GM12878 (cell line): ENCODE data around the gene OSGEPL1. TPM values are rescaled to one million over a fixed set of nuclear protein-coding genes. Genes with fewer than 3 reads are reported as not detected.

Source experiments
- ATAC-seq: fragments of 200-7000 bp; cut with Tn5 transposase; 3 replicates; pipeline ENCODE4 v1.9.1; 2020; ENCODE audit warnings: mild to moderate bottlenecking, moderate library complexity
- BruUV-seq: library from RNA; stranded (reverse); fragments of 400-500 nt; replicated peaks from 2 replicates; lab custom pipeline; 2021; lab: Mats Ljungman, UMichigan
- CTCF ChIA-PET: fragments of 300-600 bp; sonication (Branson Sonifier 250); formaldehyde crosslinking; extraction: SDS; loops from one replicate; lab custom pipeline; 2021; ENCODE audit warnings: inconsistent platforms; lab: Yijun Ruan, JAX
- POLR2A ChIA-PET: fragments of 350-600 bp; formaldehyde crosslinking; extraction: SDS; loops from one replicate; lab custom pipeline; 2021; ENCODE audit warnings: inconsistent platforms; lab: Charles Lee
- RAD21 ChIA-PET: fragments of 300-600 bp; sonication (Branson Sonifier 250); formaldehyde crosslinking; loops from one replicate; lab custom pipeline; 2023; ENCODE audit warnings: antibody characterized with exemption; ENCODE audit not compliant: unreplicated experiment; lab: Charles Lee
- SMC1A ChIA-PET: fragments of 300-600 bp; sonication (Branson Sonifier 250); formaldehyde crosslinking; loops from one replicate; lab custom pipeline; 2023; ENCODE audit not compliant: unreplicated experiment, uncharacterized antibody; lab: Charles Lee
- DNase-seq: peaks from one replicate; pipeline ENCODE4 v3.0.0-alpha.2; 2011; ENCODE audit warnings: low read depth, low spot score
- FAIRE-seq: peaks from 3 replicates; lab custom pipeline; 2011; peaks lifted over from hg19 to GRCh38; lab: Jason Lieb, UNC
- H2AFZ ChIP-seq: 2 replicates; pipeline ENCODE4 v1.6.0; 2011; ENCODE audit warnings: low read depth, low read length, control low read depth; ENCODE audit not compliant: control insufficient read depth
- H3K27ac ChIP-seq: 2 replicates; pipeline ENCODE4 v1.5.1; 2011; ENCODE audit warnings: control low read depth; ENCODE audit not compliant: control insufficient read depth, insufficient read depth
- H3K27me3 ChIP-seq, 2 experiments: replicated peaks in 1 of 2; 2 replicates each; pipeline versions ENCODE4 v1.6.0 to v1.6.1; 2011; ENCODE audit warnings: low read length in 1 of 2; ENCODE audit not compliant: control insufficient read depth in 2 of 2, insufficient read depth in 2 of 2
- H3K36me3 ChIP-seq, 2 experiments: 2 replicates each; pipeline ENCODE4 v1.5.1; 2011; ENCODE audit warnings: low read length in 1 of 2; ENCODE audit not compliant: control insufficient read depth in 2 of 2, insufficient read depth in 2 of 2
- H3K4me1 ChIP-seq: 2 replicates; pipeline ENCODE4 v1.6.1; 2011; ENCODE audit warnings: mild to moderate bottlenecking, low read length, moderate library complexity, mixed read lengths; ENCODE audit not compliant: control insufficient read depth, insufficient read depth
- H3K4me2 ChIP-seq: 2 replicates; pipeline ENCODE4 v1.6.0; 2011; ENCODE audit warnings: control low read depth; ENCODE audit not compliant: control insufficient read depth, insufficient read depth
- H3K4me3 ChIP-seq: fragments of 200-600 bp; sonication (generic); 2 replicates; pipeline ENCODE4 v1.5.1; 2016
- H3K79me2 ChIP-seq: 2 replicates; pipeline ENCODE4 v1.6.0; 2011; ENCODE audit warnings: low read length; ENCODE audit not compliant: control insufficient read depth, insufficient read depth
- H3K9ac ChIP-seq: 2 replicates; pipeline ENCODE4 v1.8.0; 2011; ENCODE audit warnings: low read length, control low read depth, mixed read lengths; ENCODE audit not compliant: control insufficient read depth, insufficient read depth
- H3K9me3 ChIP-seq: replicated peaks from 3 replicates; pipeline ENCODE4 v1.5.1; 2011; ENCODE audit warnings: mild to moderate bottlenecking, low read length; ENCODE audit not compliant: control insufficient read depth, insufficient read depth
- H4K20me1 ChIP-seq: 2 replicates; pipeline ENCODE4 v1.6.0; 2011; ENCODE audit not compliant: control insufficient read depth, insufficient read depth
- CBX3 ChIP-seq: fragments of 200-600 bp; sonication (generic); IDR thresholded peaks from 2 replicates; pipeline ENCODE4 v1.6.1; 2016; ENCODE audit warnings: low read depth, borderline replicate concordance
- FOXK2 ChIP-seq: fragments of 450-650 bp; IDR thresholded peaks from 2 replicates; pipeline ENCODE4 v1.6.1; 2017; ENCODE audit warnings: mild to moderate bottlenecking, moderate library complexity
- FOXM1 ChIP-seq: IDR thresholded peaks from 2 replicates; pipeline ENCODE4 v1.6.1; 2012; ENCODE audit warnings: low read depth, mild to moderate bottlenecking, inconsistent platforms, low read length, moderate library complexity
- IKZF2 ChIP-seq, 2 experiments: fragments of 450-650 bp; IDR thresholded peaks; 2 replicates each; pipeline ENCODE4 v1.6.1; 2017; ENCODE audit warnings: mild to moderate bottlenecking in 2 of 2, moderate library complexity in 2 of 2
- MXI1 ChIP-seq: fragments of 150-350 bp; IDR thresholded peaks from 2 replicates; pipeline ENCODE4 v1.6.1; 2011; ENCODE audit warnings: low read depth, mild to moderate bottlenecking, inconsistent platforms, low read length, improper control_type of control experiment
- NR2C1 ChIP-seq: fragments of 450-650 bp; IDR thresholded peaks from 2 replicates; pipeline ENCODE4 v1.6.1; 2017; ENCODE audit warnings: antibody characterized with exemption, mild to moderate bottlenecking, moderate library complexity
- PKNOX1 ChIP-seq: fragments of 450-650 bp; IDR thresholded peaks from 2 replicates; pipeline ENCODE4 v1.6.1; 2016; ENCODE audit warnings: mild to moderate bottlenecking
- RAD51 ChIP-seq: fragments of 450-650 bp; IDR thresholded peaks from 2 replicates; pipeline ENCODE4 v1.6.1; 2016; ENCODE audit warnings: moderate library complexity, mild to moderate bottlenecking, inconsistent platforms
- RELA ChIP-seq: fragments of 450-650 bp; IDR thresholded peaks from 2 replicates; pipeline ENCODE4 v1.8.0; 2014; ENCODE audit warnings: borderline replicate concordance; ENCODE audit not compliant: partially characterized antibody
- SMAD5 ChIP-seq: IDR thresholded peaks from 2 replicates; pipeline ENCODE4 v1.6.1; 2016; ENCODE audit warnings: antibody characterized with exemption, low read depth
- SPI1 ChIP-seq: IDR thresholded peaks from 2 replicates; pipeline ENCODE4 v1.6.1; 2011; ENCODE audit warnings: low read depth, mild to moderate bottlenecking, low read length, moderate library complexity, borderline replicate concordance; ENCODE audit not compliant: insufficient read depth
- SREBF1 ChIP-seq: IDR thresholded peaks from 2 replicates; pipeline ENCODE4 v1.6.1; 2012; ENCODE audit warnings: mild to moderate bottlenecking, low read length
- SUZ12 ChIP-seq: fragments of 200-600 bp; sonication (generic); IDR thresholded peaks from one replicate; pipeline ENCODE4 v1.6.1; 2018; ENCODE audit warnings: antibody characterized with exemption, mild to moderate bottlenecking; ENCODE audit not compliant: unreplicated experiment
- TCF3 ChIP-seq: IDR thresholded peaks from 2 replicates; pipeline ENCODE4 v1.6.1; 2012; ENCODE audit warnings: low read depth, mild to moderate bottlenecking, low read length, borderline replicate concordance; ENCODE audit not compliant: insufficient read depth
- TCF7 ChIP-seq: IDR thresholded peaks from 2 replicates; pipeline ENCODE4 v1.6.1; 2014; ENCODE audit warnings: antibody characterized with exemption, borderline replicate concordance
- USF2 ChIP-seq: IDR thresholded peaks from 2 replicates; pipeline ENCODE4 v1.6.1; 2011; ENCODE audit warnings: low read depth, low read length, improper control_type of control experiment, borderline replicate concordance
- YY1 ChIP-seq: IDR thresholded peaks from 2 replicates; pipeline ENCODE4 v1.6.1; 2011; ENCODE audit warnings: low read depth, mild to moderate bottlenecking, low read length
- ZNF217 ChIP-seq: fragments of 450-650 bp; IDR thresholded peaks from 2 replicates; pipeline ENCODE4 v1.6.1; 2017; ENCODE audit warnings: antibody characterized with exemption, mild to moderate bottlenecking
- WGBS: methylation state at CpG from one replicate; pipeline ENCODE4 v1.1.6; 2016; ENCODE audit warnings: low lambda C conversion rate; ENCODE audit not compliant: insufficient replicate concordance, insufficient coverage; ENCODE audit errors: missing lambda C conversion rate; 5-methylcytosine and 5-hydroxymethylcytosine counted together
- in situ Hi-C: fragments of 300-500 bp; cut with MboI; formaldehyde crosslinking; loops from 9 replicates; pipeline ENCODE4 v1.14.3; 2018; ENCODE audit warnings: mixed read lengths
- intact Hi-C: fragments of 100-400 bp; cut with micrococcal nuclease; formaldehyde crosslinking; loops from one replicate; pipeline ENCODE4 v1.14.2; 2022; ENCODE audit not compliant: unreplicated experiment
- polyA plus RNA-seq, 11 experiments: library from polyadenylated mRNA; depleted of rRNA in 4 of 11; unstranded in 6 of 11; stranded (reverse) in 5 of 11; fragments of >200 nt; fragmentation: Nextera tagmentation in 4 of 11; fragmentation: Illumina TruSeq in 1 of 11; extraction: Ambion mirVana in 4 of 11; extraction: Trizol in 1 of 11; gene quantifications; 1 replicate in 1 of 11; 2 replicates in 10 of 11; pipeline versions ENCODE4 v1.2.1 to v1.2.3, GENCODE V29; 2011 to 2016; ENCODE audit warnings: inconsistent platforms in 2 of 11, missing spikeins in 2 of 11, low read depth in 1 of 11
- total RNA-seq, 4 experiments: library from RNA; depleted of rRNA in 3 of 4; stranded (reverse); fragments of >200 nt in 3 of 4; fragmentation: Illumina TruSeq in 1 of 4; extraction: Trizol in 1 of 4; gene quantifications; 2 replicates each; pipeline versions ENCODE4 v1.2.1 to v1.2.3, GENCODE V29; 2013 to 2021
- TF ChIP-seq, protein P1 (sequence below): fragments of 450-650 bp; IDR thresholded peaks from 2 replicates; pipeline ENCODE4 v1.6.1; 2018; ENCODE audit warnings: mild to moderate bottlenecking, low read depth, moderate library complexity; ENCODE audit not compliant: partially characterized antibody

The OSGEPL1 gene
- total and polyA plus RNA-seq, 10 of the 15 experiments (the other 5 are each of a cell fraction or from before 2014, with no cell fraction given) = 6.7 to 18.0 (median 9.4) TPM

DNA sequence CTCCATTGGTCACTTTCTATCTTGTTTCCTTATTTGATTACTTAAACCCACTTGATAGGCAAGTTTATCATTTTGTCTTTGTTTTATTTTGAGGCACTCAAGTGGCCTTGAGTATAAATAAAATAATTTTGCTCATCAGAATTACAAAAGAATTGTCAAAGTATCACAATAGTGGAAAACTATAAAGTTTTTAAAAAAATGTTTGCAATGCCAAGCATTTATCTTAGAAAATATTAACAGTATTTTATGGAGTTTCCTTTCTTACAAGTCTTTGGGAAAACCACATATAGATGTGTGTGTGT lies 36.4 kb upstream of the OSGEPL1 start (continued):
- no peak for TF ChIP-seq USF2
- TF ChIP-seq TCF7 = no peak
- no peak for TF ChIP-seq FOXM1
- no peak for TF ChIP-seq IKZF2 (IDR thresholded peaks at IDR 0.05)
- TF ChIP-seq SREBF1 = no peak
- TF ChIP-seq NR2C1 = no peak

DNA sequence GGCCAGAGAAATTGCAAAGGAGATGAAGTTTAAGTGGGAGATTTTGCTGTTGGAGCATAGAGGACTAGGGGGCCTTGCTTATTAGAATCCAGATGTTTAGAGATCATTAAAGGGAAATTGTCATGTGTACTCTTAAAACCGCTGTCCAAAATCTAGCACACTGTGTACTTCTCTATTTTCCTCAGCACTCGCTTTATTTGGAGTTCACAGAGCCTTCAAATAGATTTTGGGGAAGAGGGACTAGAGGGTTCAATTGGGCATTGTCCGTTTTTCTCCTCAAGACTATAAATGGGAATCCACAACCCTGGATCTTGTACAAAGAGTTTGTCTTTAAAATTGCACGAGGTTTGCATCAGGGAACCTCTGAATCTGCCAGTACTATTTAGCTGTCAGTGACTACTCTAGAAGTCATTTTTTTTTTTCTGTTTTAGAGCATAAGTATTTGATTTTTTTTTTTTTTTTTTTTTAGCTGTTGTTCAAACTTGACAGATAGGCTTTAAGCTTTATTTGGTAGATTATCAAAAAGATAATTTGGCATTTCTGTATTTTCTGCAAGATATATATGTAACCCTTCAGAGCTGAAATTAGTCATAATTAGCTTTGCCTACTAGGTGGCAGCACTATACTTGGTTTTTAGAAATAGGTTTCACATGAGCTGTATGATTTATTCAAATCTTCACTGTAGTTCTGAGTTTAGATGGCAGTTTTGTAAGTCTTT lies 35.9 kb upstream of the OSGEPL1 start:
- H3K9me3 ChIP-seq = no peaks in the 10 kb centered on the region
- H3K9ac ChIP-seq = no peak overlapping the region
- WGBS = 74% methylated on average over 4 of the region's 4 CpGs
- ChIA-PET SMC1A (interaction anchor here (0.6 to 2.7 kb wide), 26 partner anchors 9 to 1174 kb away, joined by 3 to 15 read pairs (median 3); partner anchors contain the start of gene OSGEPL1), RAD21 (interaction anchor here (0.5 to 2.7 kb wide), 21 partner anchors 9 to 1216 kb away, joined by 3 to 26 read pairs (median 4); partner anchors contain the start of genes ASNSD1, MSTN and OSGEPL1), POLR2A (interaction anchor here (0.6 to 1.5 kb wide), 4 partner anchors 13 to 39 kb away, joined by 3 to 7 read pairs (median 4); no protein-coding TSS in a partner anchor), CTCF (interaction anchor here (0.7 to 3.7 kb wide), 34 partner anchors 9 to 559 kb away, joined by 3 to 45 read pairs (median 4); no protein-coding TSS in a partner anchor)
- H3K36me3 ChIP-seq = peaks cover 3 to 24% of the 10 kb centered on the region in 2 experiments; a peak in 3 of 4 replicates
- H3K4me3 ChIP-seq = no peak overlapping the region
- BruUV-seq = no TSS peak
- DNase-seq (peak; percentile 25), FAIRE-seq (peak; percentile 74), ATAC-seq (peak; percentile 96)
- no peak overlapping the region for H2AFZ ChIP-seq
- H3K4me2 ChIP-seq = no peak overlapping the region
- H3K4me1 ChIP-seq = no peaks in the 10 kb centered on the region
- no peak overlapping the region for H3K27ac ChIP-seq
- intact Hi-C loops (loop anchor here (1.0 kb wide), 1 partner anchor 272 kb away; no protein-coding TSS in a partner anchor), in situ Hi-C loops (loop anchor here (5.0 kb wide), 1 partner anchor 269 kb away; no protein-coding TSS in a partner anchor)
- no peaks in the 10 kb centered on the region for H4K20me1 ChIP-seq
- H3K27me3 ChIP-seq = no peaks in the 10 kb centered on the region
- peaks cover 1% of the 10 kb centered on the region for H3K79me2 ChIP-seq
- no peak for TF ChIP-seq SUZ12
- no peak for TF ChIP-seq RELA
- TF ChIP-seq YY1 = no peak
- TF ChIP-seq RAD51 = no peak
- no peak for TF ChIP-seq MXI1
- TF ChIP-seq, protein P1, sequence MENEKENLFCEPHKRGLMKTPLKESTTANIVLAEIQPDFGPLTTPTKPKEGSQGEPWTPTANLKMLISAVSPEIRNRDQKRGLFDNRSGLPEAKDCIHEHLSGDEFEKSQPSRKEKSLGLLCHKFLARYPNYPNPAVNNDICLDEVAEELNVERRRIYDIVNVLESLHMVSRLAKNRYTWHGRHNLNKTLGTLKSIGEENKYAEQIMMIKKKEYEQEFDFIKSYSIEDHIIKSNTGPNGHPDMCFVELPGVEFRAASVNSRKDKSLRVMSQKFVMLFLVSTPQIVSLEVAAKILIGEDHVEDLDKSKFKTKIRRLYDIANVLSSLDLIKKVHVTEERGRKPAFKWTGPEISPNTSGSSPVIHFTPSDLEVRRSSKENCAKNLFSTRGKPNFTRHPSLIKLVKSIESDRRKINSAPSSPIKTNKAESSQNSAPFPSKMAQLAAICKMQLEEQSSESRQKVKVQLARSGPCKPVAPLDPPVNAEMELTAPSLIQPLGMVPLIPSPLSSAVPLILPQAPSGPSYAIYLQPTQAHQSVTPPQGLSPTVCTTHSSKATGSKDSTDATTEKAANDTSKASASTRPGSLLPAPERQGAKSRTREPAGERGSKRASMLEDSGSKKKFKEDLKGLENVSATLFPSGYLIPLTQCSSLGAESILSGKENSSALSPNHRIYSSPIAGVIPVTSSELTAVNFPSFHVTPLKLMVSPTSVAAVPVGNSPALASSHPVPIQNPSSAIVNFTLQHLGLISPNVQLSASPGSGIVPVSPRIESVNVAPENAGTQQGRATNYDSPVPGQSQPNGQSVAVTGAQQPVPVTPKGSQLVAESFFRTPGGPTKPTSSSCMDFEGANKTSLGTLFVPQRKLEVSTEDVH = no peak
- no peak for TF ChIP-seq FOXK2
- no peak for TF ChIP-seq SMAD5
- no peak for TF ChIP-seq CBX3
- no peak for TF ChIP-seq PKNOX1
- no peak for TF ChIP-seq TCF3
- TF ChIP-seq ZNF217 = no peak
- no peak for TF ChIP-seq SPI1
